Lower leg skin (tissue), 4 donors: ENCODE data around the gene TCTN2. TPM values are rescaled to one million over a fixed set of nuclear protein-coding genes. Genes with fewer than 3 reads are reported as not detected.

ENCODE experiments used
- DNase-seq, 2 donors: peaks; one replicate each; pipeline ENCODE4 v3.0.0-alpha.2; 2019; ENCODE audit warnings: low spot score in 2 of 2
- H3K4me3 ChIP-seq: fragments of 200-600 bp; sonication (generic); 2 replicates; pipeline ENCODE4 v1.5.1; 2017; ENCODE audit warnings: mild to moderate bottlenecking, low read depth; ENCODE audit not compliant: poor library complexity, severe bottlenecking
- POLR2A ChIP-seq, 2 donors: fragments of 450-650 bp; IDR thresholded peaks; one replicate each; pipeline ENCODE4 v1.6.1; 2016 to 2017; ENCODE audit warnings: antibody characterized with exemption in 2 of 2, mild to moderate bottlenecking in 1 of 2, moderate library complexity in 1 of 2
- WGBS, 2 donors: methylation state at CpG; one replicate each; pipeline ENCODE4 v1.1.5; 2018; 5-methylcytosine and 5-hydroxymethylcytosine counted together
- intact Hi-C: fragments of 100-400 bp; cut with DNase I; formaldehyde crosslinking; loops from one replicate; pipeline ENCODE4 v1.15.0; 2023; ENCODE audit warnings: low total_unique reads
- total RNA-seq, 4 donors: library from RNA; depleted of rRNA; stranded (reverse); fragments of >200 nt; gene quantifications; one replicate each; pipeline ENCODE4 v1.1.0, GENCODE V29; 2016
- TF ChIP-seq, protein P1 (sequence below), 3 donors: fragments of 450-650 bp; IDR thresholded peaks; one replicate each; pipeline ENCODE4 v1.5.1; 2016; ENCODE audit warnings: antibody characterized with exemption in 3 of 3, mild to moderate bottlenecking in 3 of 3, moderate library complexity in 2 of 3

TCTN2 gene
- total RNA-seq, 4 donors from 2014 or later, result 9.2 to 14.6 (median 10.7) TPM

DNA sequence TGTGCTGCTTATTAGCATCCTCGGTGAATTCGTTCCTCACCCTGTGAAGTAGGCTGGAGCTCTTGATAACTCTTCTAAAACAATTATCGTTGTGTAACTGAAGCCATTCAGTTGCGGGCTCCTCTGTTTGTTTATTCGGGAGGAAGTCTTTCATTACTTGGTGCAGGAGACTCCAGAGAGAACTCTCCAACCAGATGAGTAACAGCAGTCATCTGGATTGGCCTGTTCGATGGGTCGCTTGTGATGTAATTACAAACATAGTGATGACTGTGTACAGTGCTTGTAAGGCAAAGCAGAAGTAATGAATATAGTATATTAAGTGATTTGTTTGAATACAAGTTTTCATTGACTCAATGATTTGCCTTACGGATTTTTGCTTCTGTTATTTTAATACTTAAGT is 52.1 kb downstream of the TCTN2 start:
- H3K4me3 ChIP-seq, result no peak overlapping the region
- intact Hi-C loops, result no loop called here
- 78 to 93% methylated on average over 8 of the region's 8 CpGs for WGBS, 2 donors
- no peak for DNase-seq
- no peak for TF ChIP-seq POLR2A (IDR thresholded peaks at IDR 0.05)
- TF ChIP-seq, protein P1, sequence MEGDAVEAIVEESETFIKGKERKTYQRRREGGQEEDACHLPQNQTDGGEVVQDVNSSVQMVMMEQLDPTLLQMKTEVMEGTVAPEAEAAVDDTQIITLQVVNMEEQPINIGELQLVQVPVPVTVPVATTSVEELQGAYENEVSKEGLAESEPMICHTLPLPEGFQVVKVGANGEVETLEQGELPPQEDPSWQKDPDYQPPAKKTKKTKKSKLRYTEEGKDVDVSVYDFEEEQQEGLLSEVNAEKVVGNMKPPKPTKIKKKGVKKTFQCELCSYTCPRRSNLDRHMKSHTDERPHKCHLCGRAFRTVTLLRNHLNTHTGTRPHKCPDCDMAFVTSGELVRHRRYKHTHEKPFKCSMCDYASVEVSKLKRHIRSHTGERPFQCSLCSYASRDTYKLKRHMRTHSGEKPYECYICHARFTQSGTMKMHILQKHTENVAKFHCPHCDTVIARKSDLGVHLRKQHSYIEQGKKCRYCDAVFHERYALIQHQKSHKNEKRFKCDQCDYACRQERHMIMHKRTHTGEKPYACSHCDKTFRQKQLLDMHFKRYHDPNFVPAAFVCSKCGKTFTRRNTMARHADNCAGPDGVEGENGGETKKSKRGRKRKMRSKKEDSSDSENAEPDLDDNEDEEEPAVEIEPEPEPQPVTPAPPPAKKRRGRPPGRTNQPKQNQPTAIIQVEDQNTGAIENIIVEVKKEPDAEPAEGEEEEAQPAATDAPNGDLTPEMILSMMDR (IDR thresholded peaks at IDR 0.05), result no peak

DNA sequence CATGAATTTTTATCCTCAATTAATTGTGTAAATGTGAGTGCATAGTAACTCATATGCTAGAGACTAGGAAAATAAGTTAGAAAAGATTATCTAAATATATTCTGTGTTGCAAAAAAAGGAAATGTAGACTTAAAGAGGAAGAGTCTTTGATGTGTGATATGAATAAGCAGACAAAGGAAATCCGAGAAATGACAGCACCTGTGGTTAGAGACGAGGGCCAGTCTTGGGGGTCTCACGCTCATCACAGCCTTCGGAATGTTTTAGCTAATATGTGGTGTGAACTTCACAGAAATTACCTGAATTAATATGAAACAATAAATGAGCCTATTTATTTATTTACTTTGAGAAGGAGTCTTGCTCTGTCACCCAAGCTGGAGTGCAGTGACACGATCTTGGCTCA is 52.9 kb downstream of the TCTN2 start:
- 81 to 87% methylated on average over 5 of the region's 5 CpGs for WGBS, 2 donors
- no peak for DNase-seq
- TF ChIP-seq, protein P1 (IDR thresholded peaks at IDR 0.05), result no peak
- TF ChIP-seq POLR2A (IDR thresholded peaks at IDR 0.05), result no peak
- intact Hi-C loops, result no loop called here
- no peak overlapping the region for H3K4me3 ChIP-seq

DNA sequence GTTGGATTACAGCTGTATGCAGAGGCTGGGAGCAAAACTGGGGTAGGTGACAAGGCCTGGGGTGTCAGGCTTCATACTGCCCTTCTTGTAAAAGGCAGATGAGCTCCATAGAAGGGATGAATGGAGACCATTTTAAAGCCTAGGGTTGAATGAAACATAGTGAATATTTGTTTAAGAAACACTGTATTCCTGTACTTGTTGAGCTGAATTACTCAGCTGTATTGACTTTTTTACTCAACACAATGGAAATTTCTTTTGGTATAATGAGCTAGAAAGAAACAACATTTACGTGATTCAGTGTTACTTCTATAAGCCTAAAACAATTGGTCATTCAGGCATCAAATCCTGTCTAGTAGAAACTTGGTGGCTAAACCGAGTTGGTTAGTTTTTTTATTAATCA is 55.3 kb downstream of the TCTN2 start:
- H3K4me3 ChIP-seq, result no peak overlapping the region
- no peak for TF ChIP-seq POLR2A (IDR thresholded peaks at IDR 0.05)
- TF ChIP-seq, protein P1 (IDR thresholded peaks at IDR 0.05), result no peak
- 79 to 89% methylated on average over 2 of the region's 2 CpGs for WGBS, 2 donors
- intact Hi-C loops, result no loop called here
- no peak for DNase-seq

DNA sequence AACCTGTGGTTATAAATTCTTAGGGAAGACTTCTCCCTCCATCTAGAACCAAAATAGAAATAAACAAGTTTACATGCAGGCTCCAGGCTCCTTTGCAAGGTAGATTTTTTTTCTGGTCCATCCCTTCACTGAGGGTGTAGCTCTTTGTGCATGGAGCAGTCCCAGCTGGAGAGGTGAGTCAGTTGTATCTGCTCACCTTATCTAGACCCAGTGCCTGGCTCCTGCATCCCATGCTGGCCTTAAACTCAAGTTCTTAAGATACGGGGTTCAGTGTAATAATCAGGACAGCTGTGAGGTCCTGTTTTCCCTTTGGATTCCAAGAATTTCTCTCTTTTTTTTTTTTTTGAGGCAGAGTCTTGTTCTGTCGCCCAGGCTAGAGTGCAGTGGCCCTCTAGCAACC is 56.0 kb downstream of the TCTN2 start:
- intact Hi-C loops, result no loop called here
- DNase-seq, result no peak
- H3K4me3 ChIP-seq, result no peak overlapping the region
- 90 to 100% methylated on average over 2 of the region's 2 CpGs for WGBS, 2 donors
- TF ChIP-seq, protein P1 (IDR thresholded peaks at IDR 0.05), result no peak
- no peak for TF ChIP-seq POLR2A (IDR thresholded peaks at IDR 0.05)

DNA sequence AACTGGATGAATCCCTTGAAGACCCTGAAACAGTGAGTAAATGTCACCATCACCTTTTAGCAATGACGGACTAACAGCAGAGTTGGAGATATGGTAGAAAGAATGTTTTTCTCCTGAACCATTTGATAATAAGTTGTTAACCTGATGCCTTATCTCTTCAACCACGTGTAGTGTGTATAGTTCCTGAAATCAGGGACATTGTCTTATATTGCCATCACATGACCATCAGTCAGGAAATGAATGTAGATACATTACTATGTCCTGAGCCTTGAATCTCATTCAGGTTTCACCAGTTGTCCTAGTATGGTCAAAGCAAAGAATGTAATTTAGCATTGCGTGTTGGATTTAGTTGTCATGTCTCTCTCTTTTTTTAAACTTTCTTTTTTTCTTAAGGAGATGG is 57.0 kb downstream of the TCTN2 start:
- no peak overlapping the region for H3K4me3 ChIP-seq
- DNase-seq, result no peak
- intact Hi-C loops, result no loop called here
- TF ChIP-seq, protein P1 (IDR thresholded peaks at IDR 0.05), result no peak
- TF ChIP-seq POLR2A (IDR thresholded peaks at IDR 0.05), result no peak
- WGBS, 2 donors, result 91 to 92% methylated on average over 3 of the region's 3 CpGs

DNA sequence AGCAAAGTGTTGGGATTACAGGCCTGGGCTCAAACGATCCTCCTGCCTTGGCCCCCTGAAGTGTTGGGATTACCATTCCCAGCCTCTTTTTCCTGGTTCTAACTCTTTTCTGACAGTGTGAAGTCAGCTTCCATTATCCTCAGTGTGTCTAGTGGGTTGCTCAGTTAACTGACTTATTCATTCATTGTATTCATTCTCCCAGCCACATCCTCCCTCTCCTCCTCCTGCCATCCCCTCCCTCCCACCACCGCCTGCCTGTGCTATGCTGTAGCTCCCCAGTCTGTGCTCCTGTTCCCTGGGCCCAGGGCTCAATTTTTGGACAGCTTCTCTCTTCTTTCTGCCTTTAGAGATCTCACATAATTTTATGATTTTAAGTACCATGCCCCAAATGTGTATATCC is 60.7 kb downstream of the TCTN2 start:
- no peak for TF ChIP-seq POLR2A (IDR thresholded peaks at IDR 0.05)
- TF ChIP-seq, protein P1 (IDR thresholded peaks at IDR 0.05), result no peak
- intact Hi-C loops, result no loop called here
- 76 to 96% methylated on average over 2 of the region's 2 CpGs for WGBS, 2 donors
- H3K4me3 ChIP-seq, result no peak overlapping the region
- peak in 1 of 2 donors; percentile 42 for DNase-seq
